ENCODE results near the gene CYTH1.

The CYTH1 gene

DNA sequence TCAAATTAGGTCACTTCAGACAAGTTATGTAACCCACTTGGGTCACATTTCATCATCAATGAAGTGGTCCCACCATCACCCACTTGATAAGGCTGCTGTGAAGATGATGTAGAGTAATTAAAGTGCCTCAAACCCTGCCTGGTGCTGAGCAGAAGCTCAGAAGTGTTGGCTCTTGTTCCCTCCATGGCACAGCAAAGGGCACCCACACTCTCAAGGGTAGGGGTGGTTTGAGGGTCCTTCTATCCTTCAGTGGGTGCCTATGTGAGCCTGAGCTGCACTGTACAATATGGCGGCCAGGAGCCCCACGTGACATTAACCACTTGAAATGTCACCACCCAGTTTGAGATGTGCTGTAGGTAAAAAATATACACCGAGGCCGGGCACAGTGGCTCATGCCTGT lies 71.5 kb downstream of the CYTH1 start:
- DNase-seq, result no peak

DNA sequence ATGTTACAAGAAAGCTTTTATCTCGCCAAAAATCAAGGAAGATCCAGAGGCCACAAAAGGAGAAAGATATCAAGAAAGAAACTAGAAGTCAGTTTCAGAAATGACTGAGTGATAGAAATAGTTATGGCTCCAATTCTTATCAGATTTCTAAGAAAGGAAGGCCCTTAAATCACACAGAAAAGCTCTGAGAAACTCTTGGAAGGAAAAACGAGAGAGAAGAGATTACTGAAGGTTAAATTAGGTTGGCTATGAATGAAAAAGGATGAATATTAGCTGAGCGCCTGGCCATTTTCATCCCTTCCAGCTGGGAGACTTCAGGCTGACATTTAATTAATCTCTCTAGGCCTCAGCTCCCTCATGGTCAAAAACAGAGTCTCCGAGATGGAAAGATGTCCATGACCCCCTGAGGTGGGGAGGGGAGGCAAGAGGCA lies 72.3 kb downstream of the CYTH1 start:
- no peak for DNase-seq

DNA sequence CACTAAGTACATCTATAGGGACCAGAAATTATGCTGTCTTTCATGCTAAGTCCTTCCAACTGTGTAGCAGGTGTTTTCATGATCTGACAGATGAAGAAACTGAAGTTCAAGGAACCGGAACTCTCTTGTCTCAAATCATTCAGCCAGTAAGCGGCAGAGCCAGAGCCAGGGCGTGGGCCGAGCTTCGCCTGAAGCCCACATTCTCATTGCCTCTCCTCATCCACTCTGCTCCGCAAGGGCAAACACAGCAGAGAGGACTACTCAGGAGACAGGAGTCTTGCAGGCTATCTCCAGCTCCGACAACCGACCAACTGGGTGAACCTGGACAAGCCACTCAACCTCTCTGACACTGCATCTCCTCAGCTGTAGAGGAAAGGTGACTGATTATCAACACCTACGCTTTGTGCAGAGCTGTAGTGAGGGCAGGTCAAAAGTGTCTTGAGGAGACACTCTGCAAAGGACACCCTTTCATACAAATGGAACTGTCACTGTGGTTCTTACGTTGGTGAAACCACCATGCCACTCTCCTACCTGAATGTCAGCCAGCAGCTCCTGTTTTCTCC lies 72.9 kb downstream of the CYTH1 start:
- DNase-seq, result no peak

DNA sequence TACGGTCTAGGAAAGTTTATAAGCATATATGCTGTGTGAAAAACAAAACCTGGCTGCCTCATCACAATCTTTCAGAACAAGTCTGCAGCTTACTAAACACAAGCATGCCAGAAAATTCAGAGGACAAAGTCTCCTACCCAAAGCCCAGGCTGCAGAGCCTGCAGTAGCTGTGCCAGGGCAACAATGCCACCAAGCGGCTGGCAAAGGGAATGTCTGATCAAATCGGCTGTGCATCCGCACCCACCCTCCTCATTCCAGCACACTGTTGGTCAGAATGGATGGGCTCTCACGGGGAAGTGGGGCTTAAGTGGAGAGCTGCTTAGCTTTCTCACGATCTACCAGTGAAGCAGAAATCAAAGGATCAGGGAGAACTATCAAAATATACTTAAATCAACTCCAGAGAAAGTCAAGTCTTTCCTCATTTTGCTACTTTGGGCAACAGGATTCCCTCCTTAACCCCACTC lies 73.5 kb downstream of the CYTH1 start:
- no peak for DNase-seq

DNA sequence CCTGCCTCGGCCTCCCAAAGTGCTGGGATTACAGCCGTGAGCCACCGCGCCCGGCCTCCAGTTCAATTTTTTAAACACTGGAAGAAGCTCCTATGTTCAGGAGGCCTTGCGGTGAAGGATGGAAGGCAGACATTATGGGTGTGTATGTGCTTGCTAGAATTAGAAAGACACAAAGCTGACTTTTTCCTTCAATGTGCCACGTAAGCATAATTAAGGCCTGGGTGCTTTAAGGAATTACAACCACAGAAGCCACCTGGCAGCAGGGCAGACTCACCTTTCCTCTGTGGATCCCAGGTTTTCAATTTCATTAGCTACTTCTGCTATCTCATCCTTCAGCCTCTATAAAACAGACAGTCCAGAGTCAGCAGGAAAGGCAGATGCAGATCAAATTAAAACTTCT lies 74.2 kb downstream of the CYTH1 start:
- no peak for DNase-seq

DNA sequence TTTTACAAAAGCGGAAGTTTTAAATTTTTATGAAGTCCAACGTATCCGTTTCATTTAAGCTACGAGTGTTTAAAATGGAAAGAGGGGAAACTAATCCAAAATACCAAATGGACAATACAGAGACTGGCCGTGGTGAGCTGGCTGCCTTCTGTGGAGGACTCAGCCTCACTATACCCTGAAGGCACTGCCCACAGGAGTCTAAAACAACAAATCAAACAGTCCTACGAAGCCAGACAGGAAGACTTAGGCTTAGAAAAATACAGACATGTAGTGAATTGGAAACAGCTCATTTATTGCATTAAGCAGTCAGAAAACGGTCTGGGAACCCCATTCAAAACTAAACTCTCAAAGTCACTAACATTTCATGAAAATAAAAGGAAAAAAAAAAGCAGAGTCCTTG lies 75.1 kb downstream of the CYTH1 start:
- DNase-seq, result no peak

DNA sequence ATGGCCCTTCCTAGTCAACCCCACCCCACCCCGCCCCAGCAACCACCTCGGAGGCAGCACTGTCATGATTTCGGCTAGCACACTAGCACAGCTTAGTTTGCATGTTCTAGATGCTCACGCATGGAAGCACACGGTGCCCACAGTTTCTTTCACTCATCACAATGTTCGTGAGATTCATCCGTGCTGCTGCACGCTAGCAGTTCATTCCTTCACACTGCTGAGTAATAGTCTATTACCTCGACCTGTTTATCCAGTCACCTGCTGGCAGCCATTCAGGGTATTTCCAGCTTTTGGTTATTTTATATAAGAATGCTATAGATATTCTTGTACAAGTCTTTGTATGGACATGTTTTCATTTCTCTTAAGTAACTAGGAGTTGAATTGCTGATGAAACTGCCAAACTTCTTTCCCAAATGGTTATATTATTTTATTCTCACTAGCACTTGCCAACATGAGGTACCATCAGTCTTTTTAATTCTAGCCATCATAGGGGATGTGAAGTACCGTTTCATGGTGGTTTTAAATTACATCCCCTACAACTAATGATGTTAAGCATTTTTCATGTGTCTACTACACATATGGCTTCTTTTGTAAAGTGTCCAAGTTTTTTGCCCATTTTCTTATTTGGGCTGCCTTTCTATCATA lies 75.7 kb downstream of the CYTH1 start:
- DNase-seq, result no peak

DNA sequence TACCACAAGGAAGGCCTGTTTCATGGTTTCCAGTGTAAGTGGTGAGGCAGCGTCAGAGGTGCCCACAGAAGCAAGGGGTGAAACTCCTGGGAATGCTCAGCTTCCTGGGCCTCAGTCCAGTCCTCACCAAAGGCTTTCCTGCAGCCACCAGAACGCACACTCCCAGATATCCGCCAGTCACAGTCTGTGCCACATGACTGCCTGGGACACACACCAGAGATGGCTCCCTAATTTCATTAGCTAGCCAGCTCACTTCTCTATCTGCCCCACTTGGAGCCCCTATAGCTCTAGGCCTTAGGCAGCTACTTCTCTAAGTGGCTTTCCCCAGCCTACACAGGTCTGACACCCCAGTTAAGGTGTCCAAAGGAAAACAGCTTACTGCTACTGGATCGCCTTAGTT lies 77.0 kb downstream of the CYTH1 start:
- no peak for DNase-seq

DNA sequence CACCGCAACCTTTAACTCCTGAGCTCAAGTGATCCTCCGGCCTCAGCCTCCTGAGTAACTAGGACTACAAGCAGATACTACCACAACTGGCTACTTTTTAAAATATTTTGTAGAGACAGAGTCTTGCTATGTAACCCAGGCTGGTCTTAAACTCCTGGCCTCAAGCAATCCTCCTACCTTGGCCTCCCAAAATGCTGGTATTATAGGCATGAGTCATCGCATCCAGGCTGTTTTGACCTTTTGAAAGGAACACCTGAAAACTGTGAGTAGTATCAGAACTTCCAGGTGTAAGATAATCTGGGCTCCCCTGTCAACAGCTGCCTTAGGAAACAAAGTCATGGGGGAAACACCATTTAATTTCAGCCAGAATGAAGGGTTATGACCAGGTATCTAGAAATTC lies 77.5 kb downstream of the CYTH1 start:
- no peak for DNase-seq

DNA sequence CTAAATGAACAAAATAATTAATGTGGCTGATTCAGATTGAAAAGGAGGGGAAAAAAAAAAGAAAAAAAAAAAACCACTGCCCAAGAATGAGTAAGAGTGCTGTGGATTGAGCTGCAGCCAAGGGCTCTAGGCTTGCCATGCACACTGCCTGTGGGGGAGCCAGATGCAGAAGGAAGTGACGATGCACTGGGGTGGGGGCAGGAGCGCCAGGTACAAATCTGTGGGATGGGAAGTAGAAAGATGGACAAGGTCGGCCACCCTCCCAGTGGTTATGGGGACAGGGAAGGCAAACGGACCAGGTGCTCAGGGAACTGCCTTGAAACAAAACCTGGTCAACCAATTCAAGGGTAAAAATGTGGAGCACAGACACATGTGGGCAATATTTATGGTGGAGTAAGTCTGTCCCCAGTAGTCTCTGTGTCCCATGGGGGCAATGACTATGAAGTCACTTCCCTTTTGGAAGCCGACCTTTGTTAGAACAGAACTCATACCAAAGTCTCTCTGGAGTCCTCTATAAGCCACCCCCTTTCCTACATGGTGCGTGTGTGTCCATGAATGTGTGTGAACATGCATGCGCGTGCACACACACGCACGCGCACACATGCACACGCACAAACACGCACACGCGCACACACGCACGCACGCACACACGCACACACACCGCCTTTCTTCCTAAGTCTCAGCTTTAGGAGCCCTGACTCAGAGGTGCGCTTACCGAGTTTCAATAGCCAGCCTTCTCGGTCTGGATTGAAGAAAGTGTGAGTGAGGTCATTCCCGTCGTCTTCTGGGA lies 84.3 kb downstream of the CYTH1 start:
- DNase-seq, result no peak

DNA sequence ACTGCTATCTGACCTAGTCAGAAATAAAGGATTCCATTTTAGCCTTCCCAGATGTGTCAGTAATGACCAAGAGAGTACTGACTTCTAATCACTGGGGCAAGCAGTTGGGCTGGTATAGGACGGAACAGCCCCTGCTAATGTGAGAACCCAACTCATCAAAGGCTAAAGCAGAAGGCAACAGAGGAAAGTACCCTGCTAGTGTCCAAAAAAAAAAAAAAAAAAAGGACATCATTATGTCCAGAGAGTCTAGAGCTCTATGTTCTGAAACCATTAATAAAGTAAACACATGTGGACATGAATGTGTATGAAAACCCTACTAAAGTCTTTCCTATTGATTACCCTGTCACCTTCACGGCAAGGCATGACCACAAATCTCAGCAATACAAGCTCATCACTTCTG lies 85.0 kb downstream of the CYTH1 start:
- no peak for DNase-seq

DNA sequence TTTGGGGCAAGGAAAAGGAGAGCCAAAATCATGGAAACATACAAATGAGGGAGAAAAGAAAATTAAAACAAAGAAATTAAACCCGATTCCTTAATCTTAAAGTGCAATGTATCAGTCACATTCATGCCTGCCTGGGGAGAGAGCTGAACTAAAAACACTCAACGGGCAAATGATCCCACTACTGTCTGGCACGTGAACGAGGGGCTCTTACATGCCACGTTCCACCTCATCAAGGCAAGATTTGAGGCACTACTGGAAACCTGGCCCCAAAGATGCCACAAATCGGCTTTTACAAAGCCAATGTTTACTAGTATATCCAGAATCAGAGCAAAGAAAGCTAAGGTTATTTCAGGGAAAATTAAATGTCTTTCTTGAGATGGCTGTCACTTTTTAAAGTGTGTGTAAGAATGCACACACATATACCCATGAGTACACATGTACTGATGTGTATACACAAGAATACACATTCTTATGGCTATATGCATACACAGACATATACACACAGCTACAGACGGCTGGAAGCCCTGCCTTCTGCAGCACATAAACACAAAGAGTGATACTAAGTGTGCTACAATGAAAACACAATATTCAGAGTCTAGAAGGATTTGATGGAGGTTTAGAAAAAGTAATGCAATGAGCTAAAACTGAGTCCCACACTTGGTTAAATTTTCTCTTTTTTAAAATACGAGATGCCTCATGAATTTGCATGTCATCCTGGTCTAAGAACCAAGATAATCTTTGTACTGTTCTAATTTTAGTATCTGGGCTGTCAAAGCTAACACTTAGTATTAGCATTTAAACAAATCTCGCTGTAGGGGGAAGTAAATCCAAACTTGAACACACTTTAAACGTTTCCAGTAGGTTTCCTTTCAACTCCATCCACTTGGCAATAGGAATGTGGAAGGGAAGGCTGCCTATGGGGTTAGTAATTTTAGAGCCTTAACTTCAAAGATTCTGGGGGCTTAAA lies 85.8 kb downstream of the CYTH1 start:
- no peak for DNase-seq

DNA sequence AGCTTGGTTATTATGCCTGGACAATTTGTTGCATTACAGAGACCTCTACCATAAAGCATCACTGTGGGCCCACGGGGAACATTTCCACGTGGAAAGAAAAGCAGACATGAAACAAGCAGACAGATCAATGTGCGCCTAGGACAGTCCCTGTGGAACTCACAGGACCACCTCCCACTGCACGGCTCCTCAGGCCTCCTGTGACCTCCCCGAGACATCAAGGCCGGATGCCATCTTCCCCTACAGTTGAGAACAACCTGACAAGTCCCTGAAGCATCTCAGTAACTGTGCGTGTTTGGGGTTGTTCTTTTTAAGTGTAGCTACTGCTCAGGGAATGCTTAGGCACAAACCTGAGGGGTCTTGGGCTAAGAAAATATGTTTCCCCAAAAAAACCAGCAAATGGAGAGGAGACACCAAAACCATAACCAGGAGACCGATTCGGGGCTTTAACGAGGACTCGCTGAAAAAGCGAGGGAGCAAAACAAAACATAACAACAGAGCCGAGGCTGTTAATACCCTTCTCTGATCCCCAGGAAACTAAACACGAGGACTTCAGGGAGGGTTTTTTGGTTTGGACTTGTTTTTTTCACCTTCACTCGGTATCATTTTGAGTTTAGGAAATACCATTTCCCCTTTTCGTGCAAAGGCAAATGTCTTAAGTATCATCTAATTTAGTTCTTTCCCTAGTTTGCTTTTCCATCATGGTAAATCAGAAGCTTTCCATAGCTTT lies 87.1 kb downstream of the CYTH1 start:
- no peak for DNase-seq

DNA sequence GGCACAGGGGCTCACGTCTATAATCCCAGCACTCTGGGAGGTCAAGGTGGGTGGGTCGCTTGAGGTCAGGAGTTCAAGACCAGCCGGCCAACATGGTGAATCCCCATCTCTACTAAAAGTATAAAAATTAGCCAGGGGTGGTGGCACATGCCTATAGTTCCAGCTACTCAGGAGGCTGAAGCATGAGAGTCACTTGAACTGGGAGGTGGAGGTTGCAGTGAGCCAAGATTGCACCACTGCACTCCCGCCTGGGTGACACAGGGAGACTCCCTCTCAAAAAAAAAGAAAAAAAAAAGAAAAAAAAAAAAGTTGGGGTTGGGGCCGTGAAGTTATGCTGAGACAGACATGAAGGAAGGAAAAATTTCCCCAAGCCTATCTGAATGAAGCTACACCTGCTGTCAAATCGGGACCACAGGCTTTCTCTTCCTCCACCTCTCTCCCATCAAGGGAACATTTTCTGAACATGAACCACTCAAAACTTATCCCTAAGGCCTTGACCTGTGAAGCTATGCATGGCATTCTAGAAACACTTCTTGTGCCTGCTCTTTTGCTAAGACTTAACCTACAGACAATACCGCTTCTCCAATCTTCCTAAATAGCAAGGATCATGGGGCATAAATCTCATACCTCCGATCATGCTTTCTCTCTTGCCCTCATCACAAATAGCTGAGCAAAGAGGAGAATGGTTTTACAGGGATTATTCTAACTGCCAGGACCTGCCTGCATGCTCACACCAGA lies 88.6 kb downstream of the CYTH1 start:
- DNase-seq, result no peak

DNA sequence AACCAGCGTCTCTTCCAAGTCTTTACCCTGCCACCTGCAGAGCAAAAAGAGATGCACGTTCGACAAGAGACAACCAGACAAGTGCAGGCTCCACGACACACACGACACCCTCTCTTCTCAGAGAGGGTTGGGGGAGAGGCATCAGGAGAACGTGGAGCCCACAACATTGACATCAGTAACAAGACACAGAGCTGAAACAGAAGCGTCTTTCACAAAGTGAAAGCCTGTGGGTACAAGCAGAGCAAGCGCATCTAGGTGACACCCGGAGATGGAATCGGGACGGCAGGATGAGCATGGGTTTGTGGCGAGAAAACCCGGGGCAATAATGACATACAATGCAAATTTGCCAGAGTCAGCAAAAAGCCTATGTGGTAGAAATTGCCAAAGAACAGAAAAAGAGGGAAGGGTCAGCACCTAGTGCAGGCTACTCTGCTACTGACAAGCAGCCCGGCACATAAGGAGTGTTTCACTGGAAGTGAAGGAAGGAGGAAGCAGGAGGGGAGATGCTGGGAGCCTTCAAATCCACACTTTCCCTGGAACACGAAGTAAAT lies 89.5 kb downstream of the CYTH1 start:
- DNase-seq, result no peak

DNA sequence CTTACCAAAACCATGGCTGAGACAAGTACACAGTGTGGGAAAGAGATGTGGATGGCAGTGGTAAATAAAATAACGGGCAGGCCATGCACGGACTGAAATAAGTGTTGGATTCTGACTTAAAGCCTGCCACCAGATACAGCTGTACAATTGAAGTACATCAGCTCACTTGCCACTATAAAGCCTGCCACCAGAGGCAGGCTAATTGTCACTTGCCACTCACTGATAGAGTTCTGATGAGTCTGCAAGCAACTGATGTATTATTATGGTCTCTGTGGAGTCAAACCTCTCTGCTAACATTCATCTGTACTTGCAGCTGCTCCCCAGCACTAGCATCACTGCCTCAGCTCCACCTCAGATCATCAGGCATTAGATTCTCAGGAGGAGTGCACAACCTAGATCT lies 93.0 kb downstream of the CYTH1 start:
- DNase-seq, result no peak

DNA sequence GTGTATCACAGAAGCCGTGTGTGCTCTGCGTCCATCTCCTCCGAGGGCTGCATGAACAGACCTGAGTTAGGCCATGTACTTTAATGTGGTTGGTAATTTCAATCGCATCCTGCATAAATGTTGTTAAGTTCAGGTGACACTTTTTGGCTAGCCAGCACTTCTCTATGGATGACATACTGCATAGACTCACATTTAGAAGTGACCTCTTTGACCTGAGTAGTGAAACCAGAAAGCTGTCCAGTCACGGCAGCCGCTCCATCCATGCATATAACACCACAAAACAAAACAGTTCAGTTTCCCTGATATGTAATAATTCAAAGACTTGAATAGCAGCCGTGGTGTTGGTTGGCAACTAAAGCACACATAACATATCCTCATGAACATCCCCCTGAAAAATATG lies 94.1 kb downstream of the CYTH1 start:
- DNase-seq, result no peak

DNA sequence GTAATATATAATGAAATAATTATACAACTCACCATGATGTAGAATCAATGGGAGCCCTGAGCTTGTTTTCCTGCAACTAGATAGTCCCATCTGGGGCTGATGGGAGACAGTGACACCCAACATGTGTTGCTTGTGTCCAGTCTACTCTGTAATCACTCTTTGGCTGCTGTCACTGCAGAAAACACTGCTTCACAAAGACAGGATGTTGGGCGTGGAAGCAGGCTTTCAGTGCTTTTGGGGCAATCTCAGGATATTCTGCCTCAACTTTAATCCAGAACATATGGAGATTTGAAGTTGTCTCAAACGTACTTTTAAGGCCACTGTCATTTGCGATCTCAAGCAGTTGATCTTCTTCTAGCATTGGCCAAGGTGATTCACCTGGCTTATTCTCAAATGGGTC lies 94.9 kb downstream of the CYTH1 start:
- DNase-seq, result no peak

DNA sequence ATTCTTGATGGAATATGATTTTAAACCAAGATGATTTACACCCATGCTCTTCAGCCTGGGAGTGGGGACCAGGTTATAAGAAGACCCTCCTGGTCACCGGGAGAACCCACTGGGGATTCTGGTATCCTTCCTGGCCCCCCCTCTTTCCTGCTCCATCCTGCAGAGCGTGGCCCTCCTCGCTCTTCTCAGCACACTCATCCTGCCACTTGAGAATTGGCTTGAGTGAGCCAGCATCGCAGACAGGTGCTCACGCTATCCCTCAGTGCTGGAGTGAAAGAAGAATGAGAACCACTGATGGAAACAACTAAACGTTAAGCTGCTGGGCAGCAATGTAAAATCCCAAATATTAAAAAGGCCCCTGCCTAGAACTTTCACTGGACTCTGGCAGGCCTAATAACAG lies 98.0 kb downstream of the CYTH1 start:
- no peak for DNase-seq

DNA sequence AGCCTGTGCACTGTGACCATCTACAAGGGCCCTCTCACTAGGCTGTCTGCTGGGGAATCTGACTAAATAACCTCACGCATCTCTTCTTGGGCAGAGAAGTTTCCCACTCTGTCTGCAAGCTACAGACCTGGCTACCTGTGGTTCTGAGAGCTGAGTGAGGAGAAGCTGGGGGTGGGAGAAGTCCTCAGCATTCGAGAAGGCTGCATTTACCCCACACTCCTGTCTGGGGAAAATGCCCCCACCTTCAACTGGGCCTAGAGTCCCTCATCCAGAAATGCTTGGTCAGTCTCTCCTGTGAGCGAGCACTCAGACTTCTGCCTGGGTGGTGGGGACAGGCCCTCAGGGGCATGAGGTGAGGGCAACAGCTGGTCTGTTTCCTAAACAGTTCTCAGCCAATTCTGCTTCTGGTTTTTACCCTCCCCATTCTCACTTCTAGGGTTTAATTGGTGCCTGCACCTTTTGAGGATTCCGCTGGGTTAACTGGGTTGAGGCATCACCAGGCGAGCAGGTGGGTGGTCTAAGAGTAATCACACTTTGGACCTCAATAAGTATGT lies 98.6 kb downstream of the CYTH1 start:
- no peak for DNase-seq

DNA sequence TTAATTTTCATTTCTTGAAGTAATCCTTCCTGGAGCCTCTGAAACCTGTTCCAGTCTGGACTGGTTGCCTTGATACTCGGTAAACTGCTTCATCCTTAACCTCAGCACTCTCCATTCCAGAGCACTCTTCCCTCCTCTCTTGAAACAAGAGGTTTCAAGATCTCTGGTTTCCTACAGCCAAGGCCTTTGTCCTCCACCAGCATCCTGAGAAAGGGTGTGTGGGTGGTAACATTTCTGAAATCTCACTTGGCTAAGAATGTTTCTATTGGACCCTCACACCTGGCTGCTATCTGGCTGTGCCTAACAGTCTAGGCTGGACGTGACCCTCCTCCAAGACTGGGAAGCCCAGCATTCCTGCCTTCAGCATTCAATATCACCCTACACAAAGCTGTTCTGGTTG lies 99.7 kb downstream of the CYTH1 start:
- no peak for DNase-seq

All from GOT3 (cell line).